Parathyroid adenoma (tissue), 2 donors: ENCODE data around the gene NDUFS5.
"Not testable (repeated sequence)": the region's sequence is repeated elsewhere in the genome, so short reads cannot be mapped to it uniquely, and the experiment has no call there.

Experiments used
- H2AFZ ChIP-seq: fragments of 300-600 bp; sonication (generic); one replicate; pipeline ENCODE4 v1.7.0; 2017; ENCODE audit warnings: antibody characterized with exemption, mild to moderate bottlenecking
- H3K27ac ChIP-seq: fragments of 300-600 bp; sonication (generic); one replicate; pipeline ENCODE4 v1.7.0; 2017
- H3K27me3 ChIP-seq: fragments of 300-600 bp; sonication (generic); one replicate; pipeline ENCODE4 v1.7.0; 2017; ENCODE audit warnings: low read length; ENCODE audit not compliant: control insufficient read depth, insufficient read depth
- H3K36me3 ChIP-seq: fragments of 300-600 bp; sonication (generic); one replicate; pipeline ENCODE4 v1.7.0; 2017; ENCODE audit warnings: low read length; ENCODE audit not compliant: control insufficient read depth, insufficient read depth
- H3K4me1 ChIP-seq: fragments of 300-600 bp; sonication (generic); one replicate; pipeline ENCODE4 v1.7.0; 2017; ENCODE audit warnings: control low read depth
- H3K4me2 ChIP-seq: fragments of 300-600 bp; sonication (generic); one replicate; pipeline ENCODE4 v1.7.0; 2017; ENCODE audit warnings: low read length
- H3K4me3 ChIP-seq: fragments of 300-600 bp; sonication (generic); one replicate; pipeline ENCODE4 v1.7.0; 2017; ENCODE audit warnings: low read depth, low read length
- H3K79me2 ChIP-seq: fragments of 300-600 bp; sonication (generic); one replicate; pipeline ENCODE4 v1.7.0; 2017; ENCODE audit warnings: control low read depth
- H3K9ac ChIP-seq: fragments of 300-600 bp; sonication (generic); one replicate; pipeline ENCODE4 v1.7.0; 2017; ENCODE audit warnings: mild to moderate bottlenecking
- H3K9me3 ChIP-seq: fragments of 300-600 bp; sonication (generic); one replicate; pipeline ENCODE4 v1.7.0; 2017; ENCODE audit warnings: low read length; ENCODE audit not compliant: control insufficient read depth
- CTCF ChIP-seq: fragments of 300-600 bp; sonication (generic); IDR thresholded peaks from one replicate; pipeline ENCODE4 v1.7.0; 2017; ENCODE audit warnings: antibody characterized with exemption, mild to moderate bottlenecking
- donor health status: primary hyperparathyroidism.

Gene NDUFS5

GRCh38 chr1:39065542-39065941, 39.4 kb downstream of the NDUFS5 start:
- Histone ChIP-seq H3K4me3 (no peak overlapping the region), H3K9ac (no peak overlapping the region), H3K4me1 (no peaks in the 10 kb centered on the region), H3K9me3 (no peaks in the 10 kb centered on the region), H2AFZ (no peak overlapping the region), H3K79me2 (no peaks in the 10 kb centered on the region), H3K27ac (no peak overlapping the region), H3K27me3 (no peaks in the 10 kb centered on the region), H3K36me3 (no peaks in the 10 kb centered on the region), H3K4me2 (no peak overlapping the region)
- TF ChIP-seq CTCF, result no peak

- not testable (repeated sequence) for H3K36me3 ChIP-seq, H3K79me2 ChIP-seq, H2AFZ ChIP-seq, H3K9me3 ChIP-seq, H3K27me3 ChIP-seq, H3K9ac ChIP-seq, H3K4me2 ChIP-seq, H3K27ac ChIP-seq, H3K4me1 ChIP-seq, H3K4me3 ChIP-seq
These were observed 42.1 kb downstream of the NDUFS5 start for GRCh38 chr1:39068227-39068626.

GRCh38 chr1:39071557-39071956, 45.4 kb downstream of the NDUFS5 start:
- not testable (repeated sequence) for H3K9me3 ChIP-seq, H3K27ac ChIP-seq, H3K9ac ChIP-seq, H3K4me3 ChIP-seq, H3K27me3 ChIP-seq, H3K4me1 ChIP-seq, H3K36me3 ChIP-seq, H2AFZ ChIP-seq, H3K4me2 ChIP-seq, H3K79me2 ChIP-seq

- Histone ChIP-seq H3K27ac (no peak overlapping the region), H3K9ac (no peak overlapping the region)
- no peak for TF ChIP-seq CTCF
These were observed 50.1 kb downstream of the NDUFS5 start for GRCh38 chr1:39076127-39076798.

GRCh38 chr1:39076799-39077148, 50.6 kb downstream of the NDUFS5 start:
- TF ChIP-seq CTCF, result no peak
- H3K27me3 ChIP-seq, result no peaks in the 10 kb centered on the region
- no peaks in the 10 kb centered on the region for H3K9me3 ChIP-seq
- H3K4me2 ChIP-seq, result no peak overlapping the region
- no peak overlapping the region for H2AFZ ChIP-seq
- H3K79me2 ChIP-seq, result no peaks in the 10 kb centered on the region
- H3K9ac ChIP-seq, result no peak overlapping the region
- no peaks in the 10 kb centered on the region for H3K36me3 ChIP-seq
- no peaks in the 10 kb centered on the region for H3K4me1 ChIP-seq
- H3K27ac ChIP-seq, result no peak overlapping the region
- no peak overlapping the region for H3K4me3 ChIP-seq

More at GRCh38 chr1:39076127-39076798, 50.1 kb downstream of the NDUFS5 start:
- Histone ChIP-seq H3K9me3 (no peaks in the 10 kb centered on the region), H3K27me3 (no peaks in the 10 kb centered on the region), H3K4me2 (no peak overlapping the region), H3K4me1 (no peaks in the 10 kb centered on the region), H3K4me3 (no peak overlapping the region), H3K36me3 (no peaks in the 10 kb centered on the region), H3K79me2 (no peaks in the 10 kb centered on the region), H2AFZ (no peak overlapping the region)

GRCh38 chr1:39080269-39080826, 54.2 kb downstream of the NDUFS5 start:
- no peak for TF ChIP-seq CTCF
- H3K27me3 ChIP-seq, result no peaks in the 10 kb centered on the region
- no peak overlapping the region for H3K4me2 ChIP-seq
- no peaks in the 10 kb centered on the region for H3K9me3 ChIP-seq
- no peak overlapping the region for H3K4me3 ChIP-seq
- H3K4me1 ChIP-seq, result no peaks in the 10 kb centered on the region
- no peaks in the 10 kb centered on the region for H3K79me2 ChIP-seq
- H3K9ac ChIP-seq, result no peak overlapping the region
- peak overlapping the region; percentile 53 for H2AFZ ChIP-seq
- no peaks in the 10 kb centered on the region for H3K36me3 ChIP-seq
- H3K27ac ChIP-seq, result no peak overlapping the region
